ENCODE measurements around the gene TRAF1. TPM values are rescaled to one million over a fixed set of nuclear protein-coding genes. Genes with fewer than 3 reads are reported as not detected.

Gene TRAF1
- total RNA-seq, 1 experiment from 2014 or later = 1.4 TPM

DNA sequence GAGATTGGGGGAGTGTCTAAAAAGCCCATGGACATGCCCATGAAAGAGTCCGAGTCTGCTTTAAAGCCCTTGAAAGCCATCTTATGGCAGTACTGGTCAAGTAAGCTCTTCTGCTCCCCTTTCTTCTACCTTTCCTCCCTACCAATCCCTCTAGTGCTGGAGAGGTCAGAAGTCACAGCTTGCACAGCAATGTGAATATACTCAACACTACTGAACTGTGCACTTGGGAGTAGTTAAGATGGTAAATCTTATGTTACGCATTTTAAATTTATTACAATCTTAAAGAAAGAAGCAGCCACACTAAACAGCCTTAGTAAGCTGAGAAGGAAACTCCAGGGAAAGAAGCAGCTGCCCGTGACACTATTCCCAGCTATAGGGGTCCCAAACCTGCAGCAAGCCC is 12.3 kb upstream of the TRAF1 start:
- Histone ChIP-seq H4K20me1 (ENCODE audit: control insufficient read depth, insufficient read depth, insufficient read length) (no peaks in the 10 kb centered on the region), H2AFZ (ENCODE audit: low read length) (no peak overlapping the region), H2BK120ac (ENCODE audit: low read depth, low read length, poor library complexity, severe bottlenecking) (no peak overlapping the region), H2BK20ac (ENCODE audit: low read depth, low read length, poor library complexity, severe bottlenecking) (no peak overlapping the region), H4K91ac (ENCODE audit: insufficient read length, low read depth, low read length) (no peak overlapping the region), H3K23me2 (ENCODE audit: insufficient read length, low read depth, low read length, poor library complexity, severe bottlenecking) (no peaks in the 10 kb centered on the region), H3K27ac (ENCODE audit: insufficient read length, low read depth, low read length) (no peak overlapping the region), H3K4me2 (ENCODE audit: insufficient read depth, insufficient read length, low read length) (no peak overlapping the region), H3K14ac (ENCODE audit: insufficient read depth, low read length) (no peak overlapping the region), H3K27me3 (ENCODE audit: insufficient read depth, low read length) (no peaks in the 10 kb centered on the region), H3K23ac (ENCODE audit: insufficient read length, low read depth, low read length) (no peak overlapping the region), H4K8ac (replicated peaks; ENCODE audit: insufficient read length, low read depth, low read length) (no peak overlapping the region), H3K4ac (ENCODE audit: low read depth, low read length) (no peak overlapping the region), H3K79me2 (ENCODE audit: insufficient read depth, low read length) (no peaks in the 10 kb centered on the region), H2AK5ac (ENCODE audit: insufficient read length, low read length) (no peak overlapping the region), H3K18ac (ENCODE audit: insufficient read length, low read depth, low read length) (no peak overlapping the region), H4K5ac (ENCODE audit: insufficient read length, low read depth, low read length) (no peak overlapping the region), H3K56ac (ENCODE audit: insufficient read length, low read depth, low read length) (no peak overlapping the region), H3K79me1 (ENCODE audit: insufficient read depth, low read depth, low read length, poor library complexity, severe bottlenecking) (no peaks in the 10 kb centered on the region), H3T11ph (ENCODE audit: low read length) (no peak overlapping the region), H2BK12ac (ENCODE audit: insufficient read length, low read depth, low read length) (no peak overlapping the region), H3K9me3 (ENCODE audit: control insufficient read depth, low read depth, low read length) (no peaks in the 10 kb centered on the region), H2BK5ac (ENCODE audit: insufficient read length, low read length) (no peak overlapping the region), H3K4me1 (ENCODE audit: insufficient read depth, low read length) (no peaks in the 10 kb centered on the region; the same call in 1 of the 2 replicates), H3K9ac (ENCODE audit: extremely low read depth, insufficient read length, low read length) (no peak overlapping the region), H2BK15ac (ENCODE audit: low read depth, low read length) (no peak overlapping the region)
- H3K27ac Mint-ChIP-seq = no peak overlapping the region
- H3K36me3 Mint-ChIP-seq (ENCODE audit: insufficient read depth in 1 of 3, low read depth in 3 of 3) = no peaks in the 10 kb centered on the region
- WGBS (ENCODE audit: extremely low coverage, insufficient read length, low lambda C conversion rate) = no CpG with 5 or more reads among the region's 3 CpGs
- peaks cover 21% of the 10 kb centered on the region in 2 experiments for H3K4me1 Mint-ChIP-seq
- H3K4me3 Mint-ChIP-seq = no peak overlapping the region
- peaks cover 2% of the 10 kb centered on the region for H3K27me3 Mint-ChIP-seq (ENCODE audit: low read depth)
- no peak for DNase-seq
- no peaks in the 10 kb centered on the region for H3K9me3 Mint-ChIP-seq
- TF ChIP-seq, protein P1, sequence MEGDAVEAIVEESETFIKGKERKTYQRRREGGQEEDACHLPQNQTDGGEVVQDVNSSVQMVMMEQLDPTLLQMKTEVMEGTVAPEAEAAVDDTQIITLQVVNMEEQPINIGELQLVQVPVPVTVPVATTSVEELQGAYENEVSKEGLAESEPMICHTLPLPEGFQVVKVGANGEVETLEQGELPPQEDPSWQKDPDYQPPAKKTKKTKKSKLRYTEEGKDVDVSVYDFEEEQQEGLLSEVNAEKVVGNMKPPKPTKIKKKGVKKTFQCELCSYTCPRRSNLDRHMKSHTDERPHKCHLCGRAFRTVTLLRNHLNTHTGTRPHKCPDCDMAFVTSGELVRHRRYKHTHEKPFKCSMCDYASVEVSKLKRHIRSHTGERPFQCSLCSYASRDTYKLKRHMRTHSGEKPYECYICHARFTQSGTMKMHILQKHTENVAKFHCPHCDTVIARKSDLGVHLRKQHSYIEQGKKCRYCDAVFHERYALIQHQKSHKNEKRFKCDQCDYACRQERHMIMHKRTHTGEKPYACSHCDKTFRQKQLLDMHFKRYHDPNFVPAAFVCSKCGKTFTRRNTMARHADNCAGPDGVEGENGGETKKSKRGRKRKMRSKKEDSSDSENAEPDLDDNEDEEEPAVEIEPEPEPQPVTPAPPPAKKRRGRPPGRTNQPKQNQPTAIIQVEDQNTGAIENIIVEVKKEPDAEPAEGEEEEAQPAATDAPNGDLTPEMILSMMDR (conservative IDR thresholded peaks at IDR 0.05) = no peak
